ENCODE measurements around the gene FRMPD2. TPM values are rescaled to one million over a fixed set of nuclear protein-coding genes. Genes with fewer than 3 reads are reported as not detected.

The FRMPD2 gene
- total and polyA plus RNA-seq, 4 donors = 0.28 TPM; not detected in 3

DNA sequence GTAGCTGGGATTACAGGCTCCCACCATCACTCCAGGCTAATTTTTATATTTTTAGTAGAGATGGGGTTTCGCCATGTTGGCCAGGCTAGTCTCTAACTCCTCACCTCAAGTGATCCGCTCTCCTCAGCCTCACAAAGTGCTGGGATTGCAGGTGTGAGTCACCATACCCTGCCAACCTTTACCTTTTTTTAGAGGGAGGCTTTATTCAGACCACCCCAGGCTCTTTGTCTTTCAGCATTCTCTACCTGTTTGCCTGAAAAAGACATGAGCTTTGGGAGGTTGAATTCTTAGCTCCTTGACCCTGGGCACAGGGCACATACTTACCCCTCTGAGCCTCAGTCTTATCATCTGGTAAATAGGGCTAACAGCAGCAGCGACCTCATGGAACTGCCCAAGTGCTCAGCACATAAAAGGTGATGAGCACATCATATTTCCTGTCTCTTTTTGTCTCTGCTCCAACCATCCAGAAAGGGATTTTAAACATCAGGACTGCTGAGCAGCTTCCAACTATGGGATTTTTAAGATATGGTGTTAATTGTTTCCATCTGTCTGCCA is 17.0 kb downstream of the FRMPD2 start:
- no peak overlapping the region for H3K9ac ChIP-seq (ENCODE audit: low read depth in 1 of 2, low read length in 2 of 2)
- no peak for DNase-seq (ENCODE audit: low spot score)
- H3K36me3 ChIP-seq (ENCODE audit: control insufficient read depth in 4 of 4, insufficient read depth in 3 of 4, low read depth in 1 of 4, low read length in 3 of 4) = no peaks in the 10 kb centered on the region
- H3K27ac ChIP-seq (ENCODE audit: low read depth in 1 of 2, low read length in 2 of 2) = no peak overlapping the region
- H3K9me3 ChIP-seq (ENCODE audit: control insufficient read depth in 4 of 4, low read length in 3 of 4) = no peaks in the 10 kb centered on the region
- H3K27me3 ChIP-seq (ENCODE audit: control insufficient read depth in 4 of 4, insufficient read depth in 4 of 4, low read length in 3 of 4) = no peaks in the 10 kb centered on the region
- TF ChIP-seq, protein P1, sequence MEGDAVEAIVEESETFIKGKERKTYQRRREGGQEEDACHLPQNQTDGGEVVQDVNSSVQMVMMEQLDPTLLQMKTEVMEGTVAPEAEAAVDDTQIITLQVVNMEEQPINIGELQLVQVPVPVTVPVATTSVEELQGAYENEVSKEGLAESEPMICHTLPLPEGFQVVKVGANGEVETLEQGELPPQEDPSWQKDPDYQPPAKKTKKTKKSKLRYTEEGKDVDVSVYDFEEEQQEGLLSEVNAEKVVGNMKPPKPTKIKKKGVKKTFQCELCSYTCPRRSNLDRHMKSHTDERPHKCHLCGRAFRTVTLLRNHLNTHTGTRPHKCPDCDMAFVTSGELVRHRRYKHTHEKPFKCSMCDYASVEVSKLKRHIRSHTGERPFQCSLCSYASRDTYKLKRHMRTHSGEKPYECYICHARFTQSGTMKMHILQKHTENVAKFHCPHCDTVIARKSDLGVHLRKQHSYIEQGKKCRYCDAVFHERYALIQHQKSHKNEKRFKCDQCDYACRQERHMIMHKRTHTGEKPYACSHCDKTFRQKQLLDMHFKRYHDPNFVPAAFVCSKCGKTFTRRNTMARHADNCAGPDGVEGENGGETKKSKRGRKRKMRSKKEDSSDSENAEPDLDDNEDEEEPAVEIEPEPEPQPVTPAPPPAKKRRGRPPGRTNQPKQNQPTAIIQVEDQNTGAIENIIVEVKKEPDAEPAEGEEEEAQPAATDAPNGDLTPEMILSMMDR (IDR thresholded peaks at IDR 0.05; ENCODE audit: low read depth, low read length, missing input control) = no peak
- no peak for TF ChIP-seq RAD21 (IDR thresholded peaks at IDR 0.05)
- TF ChIP-seq FOXA2 (IDR thresholded peaks at IDR 0.05) = no peak
- TF ChIP-seq TAF1 (conservative IDR thresholded peaks at IDR 0.05) = no peak
- TF ChIP-seq, protein P2, sequence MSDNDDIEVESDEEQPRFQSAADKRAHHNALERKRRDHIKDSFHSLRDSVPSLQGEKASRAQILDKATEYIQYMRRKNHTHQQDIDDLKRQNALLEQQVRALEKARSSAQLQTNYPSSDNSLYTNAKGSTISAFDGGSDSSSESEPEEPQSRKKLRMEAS (IDR thresholded peaks at IDR 0.05) = no peak
- TF ChIP-seq HNF4G (IDR thresholded peaks at IDR 0.05) = no peak
- TF ChIP-seq NR2F2 (IDR thresholded peaks at IDR 0.05) = no peak
- TF ChIP-seq YY1 (IDR thresholded peaks at IDR 0.05) = no peak
- TF ChIP-seq RXRA (IDR thresholded peaks at IDR 0.05) = no peak
- no peak for TF ChIP-seq GABPA (IDR thresholded peaks at IDR 0.05 in 1 of 2, conservative IDR thresholded peaks at IDR 0.05 in 1 of 2)
- TF ChIP-seq HNF4A (conservative IDR thresholded peaks at IDR 0.05) = no peak
- TF ChIP-seq JUND (IDR thresholded peaks at IDR 0.05) = no peak
- TF ChIP-seq, protein P3, sequence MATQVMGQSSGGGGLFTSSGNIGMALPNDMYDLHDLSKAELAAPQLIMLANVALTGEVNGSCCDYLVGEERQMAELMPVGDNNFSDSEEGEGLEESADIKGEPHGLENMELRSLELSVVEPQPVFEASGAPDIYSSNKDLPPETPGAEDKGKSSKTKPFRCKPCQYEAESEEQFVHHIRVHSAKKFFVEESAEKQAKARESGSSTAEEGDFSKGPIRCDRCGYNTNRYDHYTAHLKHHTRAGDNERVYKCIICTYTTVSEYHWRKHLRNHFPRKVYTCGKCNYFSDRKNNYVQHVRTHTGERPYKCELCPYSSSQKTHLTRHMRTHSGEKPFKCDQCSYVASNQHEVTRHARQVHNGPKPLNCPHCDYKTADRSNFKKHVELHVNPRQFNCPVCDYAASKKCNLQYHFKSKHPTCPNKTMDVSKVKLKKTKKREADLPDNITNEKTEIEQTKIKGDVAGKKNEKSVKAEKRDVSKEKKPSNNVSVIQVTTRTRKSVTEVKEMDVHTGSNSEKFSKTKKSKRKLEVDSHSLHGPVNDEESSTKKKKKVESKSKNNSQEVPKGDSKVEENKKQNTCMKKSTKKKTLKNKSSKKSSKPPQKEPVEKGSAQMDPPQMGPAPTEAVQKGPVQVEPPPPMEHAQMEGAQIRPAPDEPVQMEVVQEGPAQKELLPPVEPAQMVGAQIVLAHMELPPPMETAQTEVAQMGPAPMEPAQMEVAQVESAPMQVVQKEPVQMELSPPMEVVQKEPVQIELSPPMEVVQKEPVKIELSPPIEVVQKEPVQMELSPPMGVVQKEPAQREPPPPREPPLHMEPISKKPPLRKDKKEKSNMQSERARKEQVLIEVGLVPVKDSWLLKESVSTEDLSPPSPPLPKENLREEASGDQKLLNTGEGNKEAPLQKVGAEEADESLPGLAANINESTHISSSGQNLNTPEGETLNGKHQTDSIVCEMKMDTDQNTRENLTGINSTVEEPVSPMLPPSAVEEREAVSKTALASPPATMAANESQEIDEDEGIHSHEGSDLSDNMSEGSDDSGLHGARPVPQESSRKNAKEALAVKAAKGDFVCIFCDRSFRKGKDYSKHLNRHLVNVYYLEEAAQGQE (IDR thresholded peaks at IDR 0.05) = no peak
- TF ChIP-seq, protein P4, sequence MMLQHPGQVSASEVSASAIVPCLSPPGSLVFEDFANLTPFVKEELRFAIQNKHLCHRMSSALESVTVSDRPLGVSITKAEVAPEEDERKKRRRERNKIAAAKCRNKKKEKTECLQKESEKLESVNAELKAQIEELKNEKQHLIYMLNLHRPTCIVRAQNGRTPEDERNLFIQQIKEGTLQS (IDR thresholded peaks at IDR 0.05) = no peak
- WGBS = 88% methylated on average over 3 of the region's 3 CpGs
- no peaks in the 10 kb centered on the region for H3K4me1 ChIP-seq (ENCODE audit: control insufficient read depth in 4 of 4, insufficient read depth in 4 of 4, low read length in 3 of 4)
- no peak overlapping the region for H3K4me3 ChIP-seq (ENCODE audit: low read depth in 1 of 3, low read length in 3 of 3)

DNA sequence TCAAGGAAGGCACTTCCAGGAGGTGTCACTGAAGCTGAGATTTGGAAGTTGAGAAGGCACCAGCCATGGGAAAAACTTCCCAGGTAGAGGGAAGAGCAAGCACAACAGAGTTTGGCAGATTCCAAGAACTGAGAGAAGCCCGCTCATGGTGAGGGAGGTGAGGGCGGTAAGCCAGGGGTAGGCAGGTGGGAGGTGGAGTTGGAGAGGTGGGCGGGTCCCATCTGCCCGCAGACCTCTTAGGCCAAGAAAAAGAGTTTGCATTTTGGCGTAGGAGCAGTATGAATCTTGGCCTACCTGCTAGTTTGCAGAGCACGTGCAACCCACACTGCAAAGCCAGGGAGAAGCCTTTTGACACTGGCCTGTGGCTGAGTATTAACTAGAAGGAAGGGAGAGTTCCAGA is 18.8 kb downstream of the FRMPD2 start:
- TF ChIP-seq RXRA (IDR thresholded peaks at IDR 0.05) = no peak
- Histone ChIP-seq H3K9me3 (ENCODE audit: control insufficient read depth in 4 of 4, low read length in 3 of 4) (no peaks in the 10 kb centered on the region), H3K4me1 (ENCODE audit: control insufficient read depth in 4 of 4, insufficient read depth in 4 of 4, low read length in 3 of 4) (no peaks in the 10 kb centered on the region), H3K9ac (ENCODE audit: low read depth in 1 of 2, low read length in 2 of 2) (no peak overlapping the region), H3K36me3 (ENCODE audit: control insufficient read depth in 4 of 4, insufficient read depth in 3 of 4, low read depth in 1 of 4, low read length in 3 of 4) (no peaks in the 10 kb centered on the region), H3K27me3 (ENCODE audit: control insufficient read depth in 4 of 4, insufficient read depth in 4 of 4, low read length in 3 of 4) (no peaks in the 10 kb centered on the region), H3K27ac (ENCODE audit: low read depth in 1 of 2, low read length in 2 of 2) (no peak overlapping the region), H3K4me3 (ENCODE audit: low read depth in 1 of 3, low read length in 3 of 3) (no peak overlapping the region)
- 86% methylated on average over 6 of the region's 6 CpGs for whole genome bisulfite sequencing
- DNase-seq (ENCODE audit: low spot score) = no peak
